T-helper 2 cell treated with Interferon-gamma antibody and Interleukin-4, amounts not matched to agents 100 ng/mL and 5 ng/mL, for 36 hours (primary cell): ENCODE data around the gene DHRS2. TPM values are rescaled to one million over a fixed set of nuclear protein-coding genes. Genes with fewer than 3 reads are reported as not detected.
"Not testable (repeated sequence)": the region's sequence is repeated elsewhere in the genome, so short reads cannot be mapped to it uniquely, and the experiment has no call there.

Experiments used
- intact Hi-C: fragments of 100-400 bp; cut with micrococcal nuclease; formaldehyde crosslinking; loops from one replicate; pipeline ENCODE4 v1.15.1; 2023
- total RNA-seq: library from RNA; stranded (reverse); gene quantifications from 2 replicates; pipeline ENCODE4 v1.2.3, GENCODE V29; 2022

DHRS2 gene
- total RNA-seq, 1 donor from 2014 or later, result 2.4 TPM

GRCh38 chr14:23675906-23676305 lies 39.7 kb downstream of the DHRS2 start:
- intact Hi-C loops, result no loop called here

- intact Hi-C loops, result no loop called here
Measured at GRCh38 chr14:23681337-23681736, 45.2 kb downstream of the DHRS2 start.

- intact Hi-C loops, result not testable (repeated sequence)
Measured at GRCh38 chr14:23689709-23690514, 53.7 kb downstream of the DHRS2 start.

GRCh38 chr14:23692416-23692815 lies 56.3 kb downstream of the DHRS2 start:
- intact Hi-C loops, result no loop called here

GRCh38 chr14:23693252-23693775 lies 57.1 kb downstream of the DHRS2 start:
- intact Hi-C loops, result no loop called here

GRCh38 chr14:23694085-23694948 lies 58.2 kb downstream of the DHRS2 start:
- intact Hi-C loops, result no loop called here

Other genes starting within 250 kb of the DHRS2 start
- 0.05 TPM in 1 of 2 replicates, not detected in the other for gene MYH6, start 228.1 kb upstream of the DHRS2 start, total RNA-seq
- gene MYH7, start 200.7 kb upstream of the DHRS2 start, total RNA-seq, result not detected in 2 replicates
- 46.2 and 46.3 TPM in 2 replicates for gene NGDN, start 166.7 kb upstream of the DHRS2 start, total RNA-seq
- gene ZFHX2, start 84.6 kb upstream of the DHRS2 start, total RNA-seq, result 0.98 and 1.3 TPM in 2 replicates
- 10.9 and 19.9 TPM in 2 replicates for gene THTPA, start 80.1 kb upstream of the DHRS2 start, total RNA-seq
- 251 and 253 TPM in 2 replicates for gene AP1G2, start 68.6 kb upstream of the DHRS2 start, total RNA-seq
- not detected in 2 replicates for gene JPH4, start 57.6 kb upstream of the DHRS2 start, total RNA-seq